ENCODE results near the gene CCDC27. TPM values are rescaled to one million over a fixed set of nuclear protein-coding genes. Genes with fewer than 3 reads are reported as not detected.

The CCDC27 gene
- total RNA-seq, 1 experiment from 2014 or later: not detected

DNA sequence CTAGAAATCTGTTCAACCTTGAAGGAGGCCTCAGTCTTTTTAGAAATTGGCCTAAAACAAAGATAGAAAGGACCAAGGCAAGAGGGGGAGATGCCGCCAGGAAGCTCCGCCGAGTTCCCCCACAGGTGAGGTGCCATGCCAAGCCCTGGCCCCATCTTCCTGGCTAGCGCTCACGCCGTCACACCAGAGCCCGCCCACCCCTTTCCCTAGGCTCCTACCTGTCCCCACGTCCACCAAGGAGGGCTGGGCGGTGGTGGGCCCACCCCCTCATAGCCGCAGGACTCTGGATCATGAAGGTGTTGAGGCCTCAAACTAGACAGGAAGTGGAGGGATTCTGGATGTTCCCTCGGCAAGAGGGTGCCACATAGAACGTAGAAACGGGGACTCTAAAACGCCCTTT is 15.5 kb upstream of the CCDC27 start:
- TF ChIP-seq, protein P1, sequence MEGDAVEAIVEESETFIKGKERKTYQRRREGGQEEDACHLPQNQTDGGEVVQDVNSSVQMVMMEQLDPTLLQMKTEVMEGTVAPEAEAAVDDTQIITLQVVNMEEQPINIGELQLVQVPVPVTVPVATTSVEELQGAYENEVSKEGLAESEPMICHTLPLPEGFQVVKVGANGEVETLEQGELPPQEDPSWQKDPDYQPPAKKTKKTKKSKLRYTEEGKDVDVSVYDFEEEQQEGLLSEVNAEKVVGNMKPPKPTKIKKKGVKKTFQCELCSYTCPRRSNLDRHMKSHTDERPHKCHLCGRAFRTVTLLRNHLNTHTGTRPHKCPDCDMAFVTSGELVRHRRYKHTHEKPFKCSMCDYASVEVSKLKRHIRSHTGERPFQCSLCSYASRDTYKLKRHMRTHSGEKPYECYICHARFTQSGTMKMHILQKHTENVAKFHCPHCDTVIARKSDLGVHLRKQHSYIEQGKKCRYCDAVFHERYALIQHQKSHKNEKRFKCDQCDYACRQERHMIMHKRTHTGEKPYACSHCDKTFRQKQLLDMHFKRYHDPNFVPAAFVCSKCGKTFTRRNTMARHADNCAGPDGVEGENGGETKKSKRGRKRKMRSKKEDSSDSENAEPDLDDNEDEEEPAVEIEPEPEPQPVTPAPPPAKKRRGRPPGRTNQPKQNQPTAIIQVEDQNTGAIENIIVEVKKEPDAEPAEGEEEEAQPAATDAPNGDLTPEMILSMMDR (IDR thresholded peaks at IDR 0.05; ENCODE audit: insufficient read depth in 1 of 2, low read depth in 1 of 2, low read length in 1 of 2, severe bottlenecking in 1 of 2, unreplicated experiment in 1 of 2): no peak
- BruUV-seq (replicated peaks): no TSS peak
- H3K9me3 Mint-ChIP-seq (ENCODE audit: unreplicated experiment): no peaks in the 10 kb centered on the region
- Histone ChIP-seq H3K4me3 (ENCODE audit: low read depth, low read length) (no peak overlapping the region), H3K27me3 (replicated peaks; ENCODE audit: control insufficient read depth, insufficient read depth, low read length) (no peaks in the 10 kb centered on the region), H3K4me1 (no peaks in the 10 kb centered on the region), H3K9me3 (no peaks in the 10 kb centered on the region), H3K36me3 (ENCODE audit: control insufficient read depth, insufficient read depth, low read length) (no peaks in the 10 kb centered on the region)
- ChIA-PET POLR2A (no interaction called here), CTCF (no interaction called here)
- no peak overlapping the region for H3K4me3 Mint-ChIP-seq (ENCODE audit: unreplicated experiment)
- intact Hi-C loops (cut with micrococcal nuclease; ENCODE audit: unreplicated experiment): no loop called here
- H3K27ac Mint-ChIP-seq (ENCODE audit: unreplicated experiment): no peak overlapping the region
- DNase-seq: no peak
- H3K4me1 Mint-ChIP-seq (ENCODE audit: low read depth, unreplicated experiment): no peaks in the 10 kb centered on the region
- H3K36me3 Mint-ChIP-seq (ENCODE audit: insufficient read depth, unreplicated experiment): no peaks in the 10 kb centered on the region
- H3K27me3 Mint-ChIP-seq (ENCODE audit: insufficient read depth, unreplicated experiment): no peaks in the 10 kb centered on the region

DNA sequence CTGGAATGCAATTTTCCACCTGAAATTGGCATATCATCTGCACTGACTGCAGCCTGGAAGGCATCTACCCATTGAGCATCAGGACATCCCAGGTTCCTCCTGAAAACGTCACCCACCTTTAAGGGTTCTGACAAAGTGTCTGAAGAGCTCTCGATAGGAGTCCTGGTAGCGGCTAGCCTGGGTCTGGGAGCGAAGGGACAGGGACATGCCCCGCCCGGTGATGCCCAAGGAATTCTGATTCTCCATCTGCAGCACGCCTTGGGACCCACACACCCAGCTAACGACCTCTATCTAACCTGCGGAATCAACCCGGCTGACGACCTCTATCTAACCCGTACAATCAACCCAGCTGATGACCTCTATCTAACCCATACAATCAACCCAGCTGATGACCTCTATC is 13.3 kb upstream of the CCDC27 start:
- no peaks in the 10 kb centered on the region for H3K4me1 ChIP-seq
- no peak overlapping the region for H3K27ac Mint-ChIP-seq (ENCODE audit: unreplicated experiment)
- no peak overlapping the region for H3K4me3 Mint-ChIP-seq (ENCODE audit: unreplicated experiment)
- H3K4me1 Mint-ChIP-seq (ENCODE audit: low read depth, unreplicated experiment): no peaks in the 10 kb centered on the region
- POLR2A ChIA-PET: no interaction called here
- no peaks in the 10 kb centered on the region for H3K9me3 Mint-ChIP-seq (ENCODE audit: unreplicated experiment)
- no TSS peak for BruUV-seq (replicated peaks)
- no peak for DNase-seq
- no peaks in the 10 kb centered on the region for H3K9me3 ChIP-seq
- H3K4me3 ChIP-seq (ENCODE audit: low read depth, low read length): no peak overlapping the region
- intact Hi-C loops (cut with micrococcal nuclease; ENCODE audit: unreplicated experiment): no loop called here
- H3K36me3 ChIP-seq (ENCODE audit: control insufficient read depth, insufficient read depth, low read length): no peaks in the 10 kb centered on the region
- H3K36me3 Mint-ChIP-seq (ENCODE audit: insufficient read depth, unreplicated experiment): no peaks in the 10 kb centered on the region
- CTCF ChIA-PET: no interaction called here
- H3K27me3 ChIP-seq (replicated peaks; ENCODE audit: control insufficient read depth, insufficient read depth, low read length): no peaks in the 10 kb centered on the region
- TF ChIP-seq, protein P1 (IDR thresholded peaks at IDR 0.05; ENCODE audit: insufficient read depth in 1 of 2, low read depth in 1 of 2, low read length in 1 of 2, severe bottlenecking in 1 of 2, unreplicated experiment in 1 of 2): no peak
- H3K27me3 Mint-ChIP-seq (ENCODE audit: insufficient read depth, unreplicated experiment): no peaks in the 10 kb centered on the region

DNA sequence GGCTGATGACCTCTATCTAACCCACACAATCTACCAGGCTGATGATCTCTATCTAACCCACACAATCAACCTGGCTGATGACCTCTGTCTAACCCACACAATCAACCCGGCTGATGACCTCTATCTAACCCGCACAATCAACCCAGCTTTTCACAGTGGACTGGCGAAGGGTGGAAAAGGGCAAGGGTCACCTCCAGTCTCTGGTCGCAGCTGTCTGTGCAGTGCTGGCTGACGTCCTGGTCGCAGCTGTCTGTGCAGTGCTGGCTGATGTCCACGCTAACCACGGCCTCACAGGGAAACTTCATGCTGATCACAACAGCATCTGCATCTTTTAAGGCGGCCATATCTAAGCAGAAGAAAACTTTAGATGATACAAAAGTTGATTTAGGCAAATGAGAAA is 12.2 kb upstream of the CCDC27 start:
- no peaks in the 10 kb centered on the region for H3K27me3 Mint-ChIP-seq (ENCODE audit: insufficient read depth, unreplicated experiment)
- Histone ChIP-seq H3K4me1 (no peaks in the 10 kb centered on the region), H3K4me3 (ENCODE audit: low read depth, low read length) (no peak overlapping the region), H3K36me3 (ENCODE audit: control insufficient read depth, insufficient read depth, low read length) (no peaks in the 10 kb centered on the region), H3K27me3 (replicated peaks; ENCODE audit: control insufficient read depth, insufficient read depth, low read length) (no peaks in the 10 kb centered on the region), H3K9me3 (no peaks in the 10 kb centered on the region)
- CTCF ChIA-PET: no interaction called here
- H3K27ac Mint-ChIP-seq (ENCODE audit: unreplicated experiment): no peak overlapping the region
- TF ChIP-seq, protein P1 (IDR thresholded peaks at IDR 0.05; ENCODE audit: insufficient read depth in 1 of 2, low read depth in 1 of 2, low read length in 1 of 2, severe bottlenecking in 1 of 2, unreplicated experiment in 1 of 2): no peak
- POLR2A ChIA-PET: no interaction called here
- no TSS peak for BruUV-seq (replicated peaks)
- DNase-seq: no peak
- intact Hi-C loops (cut with micrococcal nuclease; ENCODE audit: unreplicated experiment): no loop called here
- no peaks in the 10 kb centered on the region for H3K9me3 Mint-ChIP-seq (ENCODE audit: unreplicated experiment)
- no peaks in the 10 kb centered on the region for H3K36me3 Mint-ChIP-seq (ENCODE audit: insufficient read depth, unreplicated experiment)
- H3K4me3 Mint-ChIP-seq (ENCODE audit: unreplicated experiment): no peak overlapping the region
- no peaks in the 10 kb centered on the region for H3K4me1 Mint-ChIP-seq (ENCODE audit: low read depth, unreplicated experiment)

Measured in Caco-2 (cell line).